SK-N-SH treated with all-trans-retinoic acid at 6 μM for 48 hours (cell line): Measurements from ENCODE around the gene SYNGR3.

Source experiments
- ATAC-seq: fragments of 200-7000 bp; cut with Tn5 transposase; 3 replicates; pipeline ENCODE4 v1.9.1; 2020; ENCODE audit warnings: mild to moderate bottlenecking, moderate library complexity
- ARNTL ChIP-seq: fragments of 450-650 bp; formaldehyde crosslinking; IDR thresholded peaks from 2 replicates; pipeline ENCODE4 v1.5.0; 2020; ENCODE audit warnings: low read depth, mild to moderate bottlenecking, moderate library complexity, borderline replicate concordance
- BACH2 ChIP-seq: fragments of 250-450 bp; sonication (Bioruptor Pico); IDR thresholded peaks from 2 replicates; pipeline ENCODE4 v1.9.0; 2021; ENCODE audit warnings: mild to moderate bottlenecking, borderline replicate concordance
- CSDC2 ChIP-seq: fragments of 250-450 bp; sonication (Bioruptor Pico); IDR thresholded peaks from 2 replicates; pipeline ENCODE4 v1.5.0; 2020; ENCODE audit warnings: mild to moderate bottlenecking, moderate library complexity
- GLIS3 ChIP-seq: fragments of 250-450 bp; sonication (Bioruptor Pico); IDR thresholded peaks from 2 replicates; pipeline ENCODE4 v1.5.0; 2020; ENCODE audit warnings: mild to moderate bottlenecking, moderate library complexity
- ISL1 ChIP-seq: fragments of 250-450 bp; sonication (Bioruptor Pico); IDR thresholded peaks from 2 replicates; pipeline ENCODE4 v2.1.2; 2022; ENCODE audit warnings: mild to moderate bottlenecking, moderate library complexity
- OSR1 ChIP-seq: fragments of 250-450 bp; sonication (Bioruptor Pico); IDR thresholded peaks from 2 replicates; pipeline ENCODE4 v1.8.0; 2022; ENCODE audit warnings: moderate library complexity, mild to moderate bottlenecking, inconsistent platforms
- PPARA ChIP-seq: fragments of 250-450 bp; sonication (Bioruptor Pico); IDR thresholded peaks from 2 replicates; pipeline ENCODE4 v1.5.0; 2020; ENCODE audit warnings: mild to moderate bottlenecking, borderline replicate concordance
- RARB ChIP-seq: fragments of 250-450 bp; sonication (Bioruptor Pico); IDR thresholded peaks from 2 replicates; pipeline ENCODE4 v1.8.0; 2021; ENCODE audit warnings: mild to moderate bottlenecking, moderate library complexity
- SNAI2 ChIP-seq: fragments of 250-450 bp; sonication (Bioruptor Pico); IDR thresholded peaks from 2 replicates; pipeline ENCODE4 v1.5.0; 2020; ENCODE audit warnings: mild to moderate bottlenecking, moderate library complexity
- TCF4 ChIP-seq: fragments of 250-450 bp; sonication (Bioruptor Pico); IDR thresholded peaks from 2 replicates; pipeline ENCODE4 v1.8.0; 2021; ENCODE audit warnings: mild to moderate bottlenecking, moderate library complexity, borderline replicate concordance
- TOX ChIP-seq: fragments of 250-450 bp; sonication (Bioruptor Pico); IDR thresholded peaks from 2 replicates; pipeline ENCODE4 v1.8.0; 2021; ENCODE audit warnings: mild to moderate bottlenecking, moderate library complexity, borderline replicate concordance
- ZC3H10 ChIP-seq: fragments of 250-450 bp; sonication (Bioruptor Pico); IDR thresholded peaks from 2 replicates; pipeline ENCODE4 v1.5.1; 2021; ENCODE audit warnings: mild to moderate bottlenecking, moderate library complexity
- ZFP3 ChIP-seq: fragments of 250-450 bp; sonication (Bioruptor Pico); IDR thresholded peaks from 2 replicates; pipeline ENCODE4 v1.5.0; 2020; ENCODE audit warnings: mild to moderate bottlenecking, moderate library complexity
- ZFP30 ChIP-seq: fragments of 450-650 bp; formaldehyde crosslinking; IDR thresholded peaks from 2 replicates; pipeline ENCODE4 v1.5.0; 2022; ENCODE audit warnings: mild to moderate bottlenecking, moderate library complexity
- ZNF565 ChIP-seq: fragments of 450-650 bp; formaldehyde crosslinking; conservative IDR thresholded peaks from 2 replicates; pipeline ENCODE4 v1.5.0; 2020; ENCODE audit warnings: low read depth, mild to moderate bottlenecking, moderate library complexity
- ZNF70 ChIP-seq: fragments of 450-650 bp; formaldehyde crosslinking; IDR thresholded peaks from 2 replicates; pipeline ENCODE4 v1.5.0; 2020; ENCODE audit warnings: mild to moderate bottlenecking, moderate library complexity
- ZNF8 ChIP-seq: fragments of 450-650 bp; formaldehyde crosslinking; IDR thresholded peaks from 2 replicates; pipeline ENCODE4 v1.5.0; 2020; ENCODE audit warnings: mild to moderate bottlenecking, moderate library complexity
- TF ChIP-seq, protein P1 (sequence below): fragments of 250-450 bp; sonication (Bioruptor Pico); IDR thresholded peaks from 2 replicates; pipeline ENCODE4 v1.8.0; 2021; ENCODE audit warnings: low read depth, mild to moderate bottlenecking, moderate library complexity, borderline replicate concordance
- TF ChIP-seq, protein P2 (sequence below): fragments of 250-450 bp; sonication (Bioruptor Pico); IDR thresholded peaks from 2 replicates; pipeline ENCODE4 v1.5.1; 2021; ENCODE audit warnings: mild to moderate bottlenecking, moderate library complexity
- TF ChIP-seq, protein P3 (sequence below): fragments of 250-450 bp; sonication (Bioruptor Pico); IDR thresholded peaks from 2 replicates; pipeline ENCODE4 v1.5.0; 2020; ENCODE audit warnings: mild to moderate bottlenecking, moderate library complexity
- TF ChIP-seq, protein P4 (sequence below): fragments of 250-450 bp; sonication (Bioruptor Pico); IDR thresholded peaks from 2 replicates; pipeline ENCODE4 v1.5.1; 2020; ENCODE audit warnings: low read depth, mild to moderate bottlenecking, moderate library complexity

The SYNGR3 gene

DNA sequence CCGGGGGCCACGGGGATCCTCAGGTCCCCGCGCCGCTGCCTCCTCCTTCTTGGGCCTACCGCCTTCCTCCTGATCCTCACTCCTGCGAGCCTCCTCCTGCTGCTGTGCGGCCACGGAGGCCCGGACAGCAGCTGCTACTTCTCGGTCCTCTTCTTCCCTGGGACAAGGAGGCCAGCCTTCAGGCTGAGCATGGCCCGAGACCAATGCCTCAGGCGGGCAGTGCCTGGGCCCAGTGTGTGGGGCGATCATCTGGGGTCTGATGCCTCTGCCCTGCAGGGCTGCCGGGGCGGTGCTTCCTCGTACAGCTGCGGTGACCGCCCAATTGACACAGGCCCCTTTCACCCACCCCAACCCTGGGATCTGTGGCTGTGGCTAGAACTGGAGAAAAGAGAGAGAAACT lies 11.3 kb downstream of the SYNGR3 start:
- TF ChIP-seq RARB (CRISPR knock-in tag) = no peak
- TF ChIP-seq ISL1 (CRISPR knock-in tag) = no peak
- no peak for TF ChIP-seq TOX (CRISPR knock-in tag)
- no peak for TF ChIP-seq ZC3H10
- TF ChIP-seq ZNF70 = no peak
- no peak for ATAC-seq

DNA sequence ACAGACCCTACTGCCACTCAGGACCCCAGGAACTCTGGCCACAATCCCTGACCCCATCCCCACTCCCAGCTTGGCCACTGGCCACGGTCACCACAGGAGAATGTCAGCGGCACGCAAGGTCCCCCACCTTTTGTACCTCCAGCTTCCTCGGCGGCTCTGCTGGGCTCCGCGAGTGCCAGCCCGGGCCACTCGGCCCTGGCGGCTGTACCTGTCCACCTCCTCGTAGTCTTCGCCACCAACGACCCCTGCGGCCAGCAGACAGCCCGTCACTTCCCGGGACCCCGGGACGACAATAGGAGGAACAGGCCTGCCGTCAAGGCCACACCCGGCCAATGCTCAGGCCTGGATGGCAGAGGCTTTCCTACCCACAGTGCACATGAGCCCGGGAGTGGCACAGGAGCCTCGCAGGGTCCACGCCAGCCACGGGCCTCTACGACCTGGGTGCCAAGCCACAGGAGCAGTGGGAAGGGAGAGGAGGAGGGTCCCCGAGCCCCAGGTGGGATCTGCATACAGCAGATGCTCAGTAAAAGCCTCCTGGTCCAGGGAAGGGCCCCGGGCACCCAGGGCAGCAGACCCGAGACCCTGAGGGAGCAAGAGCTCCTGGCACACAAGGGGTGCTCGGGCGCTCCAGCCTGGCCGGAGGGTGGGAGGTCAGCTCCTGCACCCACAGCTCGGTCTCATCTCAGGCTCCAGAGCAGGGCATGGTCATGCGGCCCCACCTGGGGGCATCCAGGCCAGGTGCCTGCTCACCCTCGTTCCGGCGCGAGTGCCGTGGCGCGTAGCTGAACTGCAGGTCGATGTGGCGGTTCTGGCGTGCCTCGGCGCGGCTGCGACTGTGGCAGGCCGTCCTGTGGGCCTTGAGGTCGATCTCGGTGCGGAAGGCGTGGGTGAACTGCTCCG lies 11.9 kb downstream of the SYNGR3 start:
- ATAC-seq = no peak
- TF ChIP-seq TOX (CRISPR knock-in tag) (no peak), OSR1 (CRISPR knock-in tag) (no peak), TCF4 (no peak), ZNF565 (CRISPR knock-in tag) (no peak), ARNTL (CRISPR knock-in tag) (no peak), RARB (CRISPR knock-in tag) (no peak)
- TF ChIP-seq, protein P1, sequence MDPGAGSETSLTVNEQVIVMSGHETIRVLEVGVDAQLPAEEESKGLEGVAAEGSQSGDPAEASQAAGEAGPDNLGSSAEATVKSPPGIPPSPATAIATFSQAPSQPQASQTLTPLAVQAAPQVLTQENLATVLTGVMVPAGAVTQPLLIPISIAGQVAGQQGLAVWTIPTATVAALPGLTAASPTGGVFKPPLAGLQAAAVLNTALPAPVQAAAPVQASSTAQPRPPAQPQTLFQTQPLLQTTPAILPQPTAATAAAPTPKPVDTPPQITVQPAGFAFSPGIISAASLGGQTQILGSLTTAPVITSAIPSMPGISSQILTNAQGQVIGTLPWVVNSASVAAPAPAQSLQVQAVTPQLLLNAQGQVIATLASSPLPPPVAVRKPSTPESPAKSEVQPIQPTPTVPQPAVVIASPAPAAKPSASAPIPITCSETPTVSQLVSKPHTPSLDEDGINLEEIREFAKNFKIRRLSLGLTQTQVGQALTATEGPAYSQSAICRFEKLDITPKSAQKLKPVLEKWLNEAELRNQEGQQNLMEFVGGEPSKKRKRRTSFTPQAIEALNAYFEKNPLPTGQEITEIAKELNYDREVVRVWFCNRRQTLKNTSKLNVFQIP (CRISPR knock-in tag) = no peak

DNA sequence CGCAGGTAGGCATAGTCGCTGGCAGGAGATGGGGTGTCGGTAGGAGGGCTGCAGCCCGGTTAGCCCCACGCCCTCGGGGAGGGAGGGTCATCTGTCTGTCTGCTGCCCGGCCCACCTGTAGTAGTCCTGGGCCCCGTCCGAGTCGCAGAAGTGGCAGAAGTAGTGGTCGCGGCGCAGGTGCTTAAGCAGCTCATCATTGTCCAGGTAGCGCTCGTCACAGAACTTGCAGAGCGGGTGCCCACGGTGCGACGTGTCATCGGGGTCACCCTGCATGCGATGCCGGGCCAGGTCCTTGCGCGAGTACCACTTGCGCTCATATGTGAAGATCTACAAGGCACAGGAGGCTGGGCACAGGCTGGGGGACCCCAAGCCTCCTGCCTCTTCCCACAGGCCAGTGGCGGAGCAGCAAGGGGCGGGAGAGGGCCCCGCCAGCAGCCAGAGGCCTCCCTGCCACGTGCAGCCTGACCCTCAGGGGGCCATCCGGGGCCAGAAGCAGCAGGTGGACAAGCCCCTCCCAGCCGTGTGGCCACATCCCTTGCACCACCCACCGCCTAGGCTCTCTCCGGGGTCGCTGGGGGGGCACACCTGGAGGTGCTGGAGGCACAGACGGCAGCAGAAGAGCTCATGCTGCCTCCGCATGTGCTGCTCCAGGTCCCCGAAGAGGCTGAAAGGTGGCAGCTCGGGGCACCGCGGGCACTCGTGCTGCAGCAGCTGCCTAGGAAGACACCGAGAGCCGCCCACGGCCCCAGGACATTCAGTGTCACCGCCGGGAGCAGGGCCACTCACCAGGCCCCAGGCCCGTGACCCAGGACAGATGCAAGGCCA lies 12.8 kb downstream of the SYNGR3 start:
- no peak for ATAC-seq
- no peak for TF ChIP-seq ARNTL (CRISPR knock-in tag)
- no peak for TF ChIP-seq ZNF8 (CRISPR knock-in tag)
- no peak for TF ChIP-seq RARB (CRISPR knock-in tag)
- no peak for TF ChIP-seq SNAI2 (CRISPR knock-in tag)
- TF ChIP-seq ISL1 (CRISPR knock-in tag) = no peak
- no peak for TF ChIP-seq CSDC2 (CRISPR knock-in tag)
- no peak for TF ChIP-seq OSR1 (CRISPR knock-in tag)
- no peak for TF ChIP-seq TOX (CRISPR knock-in tag)
- no peak for TF ChIP-seq ZFP3 (CRISPR knock-in tag)
- TF ChIP-seq ZNF70 = no peak
- no peak for TF ChIP-seq ZC3H10
- no peak for TF ChIP-seq GLIS3 (CRISPR knock-in tag)
- TF ChIP-seq, protein P1 (CRISPR knock-in tag) = no peak

DNA sequence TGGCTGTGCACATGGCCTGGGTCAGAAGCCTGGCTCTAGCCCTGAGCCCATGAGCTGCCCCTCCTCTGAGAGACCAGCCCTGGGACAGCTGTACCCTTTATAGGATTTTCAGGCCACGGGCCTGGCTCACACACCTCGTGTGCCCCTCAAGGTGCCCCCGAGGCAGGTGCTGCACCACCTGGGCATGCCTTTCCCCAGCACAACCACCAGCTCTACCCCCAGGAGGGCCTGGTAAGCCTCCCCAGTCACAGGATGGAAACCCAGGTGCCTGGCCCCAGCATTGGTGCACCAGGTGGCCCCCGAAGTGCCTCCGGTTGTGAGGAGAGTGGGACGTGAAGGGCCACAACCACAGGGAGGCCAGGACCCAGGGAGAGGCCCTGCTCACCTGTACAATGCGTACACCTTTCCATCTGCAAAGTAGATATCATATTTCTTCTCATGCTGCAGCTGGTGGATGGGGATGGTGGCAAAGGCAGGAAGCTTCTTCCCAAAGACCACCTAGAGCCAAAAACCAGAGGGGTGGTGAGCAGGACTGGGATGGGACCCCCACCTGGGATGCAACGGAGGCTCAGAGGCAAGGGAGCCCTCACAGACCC lies 13.6 kb downstream of the SYNGR3 start:
- TF ChIP-seq GLIS3 (CRISPR knock-in tag) (no peak), ZNF70 (no peak), ISL1 (CRISPR knock-in tag) (no peak), ZFP30 (CRISPR knock-in tag) (no peak), SNAI2 (CRISPR knock-in tag) (no peak), ZNF565 (CRISPR knock-in tag) (no peak), PPARA (CRISPR knock-in tag) (no peak), ARNTL (CRISPR knock-in tag) (no peak), ZC3H10 (no peak), TCF4 (no peak), OSR1 (CRISPR knock-in tag) (no peak), ZFP3 (CRISPR knock-in tag) (no peak), BACH2 (CRISPR knock-in tag) (no peak), CSDC2 (CRISPR knock-in tag) (no peak), TOX (CRISPR knock-in tag) (no peak)
- TF ChIP-seq, protein P2, sequence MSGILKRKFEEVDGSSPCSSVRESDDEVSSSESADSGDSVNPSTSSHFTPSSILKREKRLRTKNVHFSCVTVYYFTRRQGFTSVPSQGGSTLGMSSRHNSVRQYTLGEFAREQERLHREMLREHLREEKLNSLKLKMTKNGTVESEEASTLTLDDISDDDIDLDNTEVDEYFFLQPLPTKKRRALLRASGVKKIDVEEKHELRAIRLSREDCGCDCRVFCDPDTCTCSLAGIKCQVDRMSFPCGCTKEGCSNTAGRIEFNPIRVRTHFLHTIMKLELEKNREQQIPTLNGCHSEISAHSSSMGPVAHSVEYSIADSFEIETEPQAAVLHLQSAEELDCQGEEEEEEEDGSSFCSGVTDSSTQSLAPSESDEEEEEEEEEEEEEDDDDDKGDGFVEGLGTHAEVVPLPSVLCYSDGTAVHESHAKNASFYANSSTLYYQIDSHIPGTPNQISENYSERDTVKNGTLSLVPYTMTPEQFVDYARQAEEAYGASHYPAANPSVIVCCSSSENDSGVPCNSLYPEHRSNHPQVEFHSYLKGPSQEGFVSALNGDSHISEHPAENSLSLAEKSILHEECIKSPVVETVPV (CRISPR knock-in tag) = no peak
- TF ChIP-seq, protein P3, sequence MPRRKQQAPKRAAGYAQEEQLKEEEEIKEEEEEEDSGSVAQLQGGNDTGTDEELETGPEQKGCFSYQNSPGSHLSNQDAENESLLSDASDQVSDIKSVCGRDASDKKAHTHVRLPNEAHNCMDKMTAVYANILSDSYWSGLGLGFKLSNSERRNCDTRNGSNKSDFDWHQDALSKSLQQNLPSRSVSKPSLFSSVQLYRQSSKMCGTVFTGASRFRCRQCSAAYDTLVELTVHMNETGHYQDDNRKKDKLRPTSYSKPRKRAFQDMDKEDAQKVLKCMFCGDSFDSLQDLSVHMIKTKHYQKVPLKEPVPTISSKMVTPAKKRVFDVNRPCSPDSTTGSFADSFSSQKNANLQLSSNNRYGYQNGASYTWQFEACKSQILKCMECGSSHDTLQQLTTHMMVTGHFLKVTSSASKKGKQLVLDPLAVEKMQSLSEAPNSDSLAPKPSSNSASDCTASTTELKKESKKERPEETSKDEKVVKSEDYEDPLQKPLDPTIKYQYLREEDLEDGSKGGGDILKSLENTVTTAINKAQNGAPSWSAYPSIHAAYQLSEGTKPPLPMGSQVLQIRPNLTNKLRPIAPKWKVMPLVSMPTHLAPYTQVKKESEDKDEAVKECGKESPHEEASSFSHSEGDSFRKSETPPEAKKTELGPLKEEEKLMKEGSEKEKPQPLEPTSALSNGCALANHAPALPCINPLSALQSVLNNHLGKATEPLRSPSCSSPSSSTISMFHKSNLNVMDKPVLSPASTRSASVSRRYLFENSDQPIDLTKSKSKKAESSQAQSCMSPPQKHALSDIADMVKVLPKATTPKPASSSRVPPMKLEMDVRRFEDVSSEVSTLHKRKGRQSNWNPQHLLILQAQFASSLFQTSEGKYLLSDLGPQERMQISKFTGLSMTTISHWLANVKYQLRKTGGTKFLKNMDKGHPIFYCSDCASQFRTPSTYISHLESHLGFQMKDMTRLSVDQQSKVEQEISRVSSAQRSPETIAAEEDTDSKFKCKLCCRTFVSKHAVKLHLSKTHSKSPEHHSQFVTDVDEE = no peak
- TF ChIP-seq, protein P4, sequence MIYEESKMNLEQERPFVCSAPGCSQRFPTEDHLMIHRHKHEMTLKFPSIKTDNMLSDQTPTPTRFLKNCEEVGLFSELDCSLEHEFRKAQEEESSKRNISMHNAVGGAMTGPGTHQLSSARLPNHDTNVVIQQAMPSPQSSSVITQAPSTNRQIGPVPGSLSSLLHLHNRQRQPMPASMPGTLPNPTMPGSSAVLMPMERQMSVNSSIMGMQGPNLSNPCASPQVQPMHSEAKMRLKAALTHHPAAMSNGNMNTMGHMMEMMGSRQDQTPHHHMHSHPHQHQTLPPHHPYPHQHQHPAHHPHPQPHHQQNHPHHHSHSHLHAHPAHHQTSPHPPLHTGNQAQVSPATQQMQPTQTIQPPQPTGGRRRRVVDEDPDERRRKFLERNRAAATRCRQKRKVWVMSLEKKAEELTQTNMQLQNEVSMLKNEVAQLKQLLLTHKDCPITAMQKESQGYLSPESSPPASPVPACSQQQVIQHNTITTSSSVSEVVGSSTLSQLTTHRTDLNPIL = no peak
- no peak for ATAC-seq
